Activated CD4-positive, alpha-beta memory T cell treated with anti-CD3 and anti-CD28 coated beads for 36 hours (primary cell): ENCODE data around the gene CSN1S1. TPM values are rescaled to one million over a fixed set of nuclear protein-coding genes. Genes with fewer than 3 reads are reported as not detected.

Experiments
- CTCF ChIA-PET: fragments of 350-600 bp; sonication (Branson Sonifier 250); formaldehyde crosslinking; loops from one replicate; lab custom pipeline; 2021; ENCODE audit warnings: antibody characterized with exemption, inconsistent platforms; lab: Charles Lee
- POLR2A ChIA-PET: fragments of 350-600 bp; sonication (Branson Sonifier 250); formaldehyde crosslinking; loops from one replicate; lab custom pipeline; 2021; ENCODE audit warnings: antibody characterized with exemption; lab: Charles Lee
- DNase-seq: peaks from one replicate; pipeline ENCODE4 v3.0.0-alpha.2; 2020
- H3K27ac Mint-ChIP-seq: one replicate; pipeline ENCODE4 v1.8.0; 2021; ENCODE audit warnings: mixed read lengths
- H3K27me3 Mint-ChIP-seq: one replicate; pipeline ENCODE4 v1.8.0; 2021; ENCODE audit warnings: mixed read lengths
- H3K36me3 Mint-ChIP-seq: one replicate; pipeline ENCODE4 v1.8.0; 2021; ENCODE audit warnings: mixed read lengths
- H3K4me1 Mint-ChIP-seq: one replicate; pipeline ENCODE4 v1.8.0; 2021; ENCODE audit warnings: low read depth, mixed read lengths
- H3K4me3 Mint-ChIP-seq: one replicate; pipeline ENCODE4 v1.8.0; 2021; ENCODE audit warnings: mild to moderate bottlenecking, mixed read lengths
- H3K9me3 Mint-ChIP-seq: one replicate; pipeline ENCODE4 v1.8.0; 2021; ENCODE audit warnings: mixed read lengths
- intact Hi-C: fragments of 100-400 bp; cut with micrococcal nuclease; formaldehyde crosslinking; loops from one replicate; pipeline ENCODE4 v1.15.1; 2023
- total RNA-seq, 2 experiments: library from RNA; stranded (reverse); gene quantifications; one replicate each; pipeline ENCODE4 v1.2.3, GENCODE V29; 2021

Gene CSN1S1
- total RNA-seq, 2 experiments from 2014 or later = not detected

DNA sequence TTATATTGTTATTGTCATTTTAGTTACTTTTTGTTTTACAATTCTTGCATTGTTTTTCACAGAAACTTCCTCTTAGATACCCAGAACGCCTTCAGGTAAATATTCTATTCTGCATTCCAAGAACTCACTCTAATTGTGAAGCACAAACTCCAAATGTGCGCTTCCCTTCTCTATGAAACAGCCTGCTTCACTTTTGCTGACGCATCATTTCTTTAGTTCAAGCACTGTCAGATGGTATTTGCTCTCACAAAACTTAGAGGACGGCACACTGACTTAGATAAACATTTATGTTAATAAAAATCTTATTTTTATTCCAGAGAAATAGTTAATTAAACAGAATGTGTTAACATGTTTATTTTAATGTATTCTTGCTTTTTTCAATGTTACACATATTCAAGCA, 3.3 kb downstream of the CSN1S1 start:
- Mint-ChIP-seq H3K27ac (no peak overlapping the region), H3K36me3 (no peaks in the 10 kb centered on the region), H3K4me3 (no peak overlapping the region), H3K9me3 (no peaks in the 10 kb centered on the region), H3K4me1 (no peaks in the 10 kb centered on the region), H3K27me3 (no peaks in the 10 kb centered on the region)
- ChIA-PET CTCF (no interaction called here), POLR2A (no interaction called here)
- intact Hi-C loops = no loop called here
- no peak for DNase-seq

- intact Hi-C loops = no loop called here
- H3K9me3 Mint-ChIP-seq = no peaks in the 10 kb centered on the region
- DNase-seq = no peak
- no peak overlapping the region for H3K27ac Mint-ChIP-seq
- POLR2A ChIA-PET = no interaction called here
- H3K4me3 Mint-ChIP-seq = no peak overlapping the region
- H3K36me3 Mint-ChIP-seq = no peaks in the 10 kb centered on the region
- H3K27me3 Mint-ChIP-seq = no peaks in the 10 kb centered on the region
- CTCF ChIA-PET = no interaction called here
- no peaks in the 10 kb centered on the region for H3K4me1 Mint-ChIP-seq
These were observed 5.7 kb downstream of the CSN1S1 start for GRCh38 chr4:69936566-69936965.

- ChIA-PET CTCF (no interaction called here), POLR2A (no interaction called here)
- H3K27me3 Mint-ChIP-seq = no peaks in the 10 kb centered on the region
- no peaks in the 10 kb centered on the region for H3K4me1 Mint-ChIP-seq
- no peak overlapping the region for H3K4me3 Mint-ChIP-seq
- H3K9me3 Mint-ChIP-seq = peaks cover 3% of the 10 kb centered on the region
- no peaks in the 10 kb centered on the region for H3K36me3 Mint-ChIP-seq
- intact Hi-C loops = no loop called here
- no peak overlapping the region for H3K27ac Mint-ChIP-seq
- DNase-seq = no peak
These were observed 20.7 kb downstream of the CSN1S1 start for GRCh38 chr4:69951602-69952001.

DNA sequence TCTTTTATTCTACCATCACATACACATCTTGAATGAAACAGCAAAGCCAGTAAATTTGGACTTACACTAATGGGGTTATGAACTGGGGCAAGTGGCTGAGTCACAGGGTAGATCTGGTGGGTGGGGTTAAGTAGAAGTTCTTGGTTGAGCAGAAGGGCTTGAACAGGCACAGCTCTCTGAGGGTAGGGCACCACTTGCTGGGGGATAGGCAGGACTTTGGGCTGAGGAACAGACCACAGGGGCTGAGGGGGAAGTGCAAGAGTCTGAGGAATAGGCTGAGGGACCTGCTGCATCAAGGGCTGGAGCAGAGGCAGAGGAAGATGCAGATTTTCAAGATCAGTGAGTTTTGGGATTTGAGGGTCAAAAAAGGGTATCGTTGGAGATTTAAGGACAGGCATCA, 26.3 kb downstream of the CSN1S1 start:
- intact Hi-C loops = no loop called here
- no peak for DNase-seq
- H3K9me3 Mint-ChIP-seq = peaks cover 2% of the 10 kb centered on the region
- no peak overlapping the region for H3K4me3 Mint-ChIP-seq
- ChIA-PET CTCF (no interaction called here), POLR2A (no interaction called here)
- H3K27me3 Mint-ChIP-seq = no peaks in the 10 kb centered on the region
- H3K4me1 Mint-ChIP-seq = no peaks in the 10 kb centered on the region
- H3K36me3 Mint-ChIP-seq = no peaks in the 10 kb centered on the region
- H3K27ac Mint-ChIP-seq = no peak overlapping the region

- H3K4me3 Mint-ChIP-seq = no peak within 1 kb of the TSS
- H3K36me3 Mint-ChIP-seq = no peaks in the 10 kb centered on the region
- POLR2A ChIA-PET = no interaction called here
- no peaks in the 10 kb centered on the region for H3K27me3 Mint-ChIP-seq
- DNase-seq = no peak
- CTCF ChIA-PET = no interaction called here
- no peak within 1 kb of the TSS for H3K27ac Mint-ChIP-seq
- intact Hi-C loops = no loop called here
- H3K4me1 Mint-ChIP-seq = no peaks in the 10 kb centered on the region
- H3K9me3 Mint-ChIP-seq = peaks cover 2% of the 10 kb centered on the region
These were observed 34.8 kb downstream of the CSN1S1 start, which contains the start of gene CSN2 for GRCh38 chr4:69965628-69966027. CSN2 (minus strand) TSS chr4:69965728; CDS start chr4:69960995, 4,733 bp downstream.

GRCh38 chr4:69970071-69970470, 39.2 kb downstream of the CSN1S1 start:
- CTCF ChIA-PET = no interaction called here
- H3K9me3 Mint-ChIP-seq = no peaks in the 10 kb centered on the region
- no peak overlapping the region for H3K4me3 Mint-ChIP-seq
- H3K36me3 Mint-ChIP-seq = no peaks in the 10 kb centered on the region
- no peaks in the 10 kb centered on the region for H3K27me3 Mint-ChIP-seq
- POLR2A ChIA-PET = no interaction called here
- no peaks in the 10 kb centered on the region for H3K4me1 Mint-ChIP-seq
- no peak for DNase-seq
- intact Hi-C loops = no loop called here
- no peak overlapping the region for H3K27ac Mint-ChIP-seq

GRCh38 chr4:69974631-69975030, 43.8 kb downstream of the CSN1S1 start:
- Mint-ChIP-seq H3K27ac (no peak overlapping the region), H3K36me3 (no peaks in the 10 kb centered on the region), H3K27me3 (no peaks in the 10 kb centered on the region), H3K9me3 (no peaks in the 10 kb centered on the region), H3K4me1 (no peaks in the 10 kb centered on the region), H3K4me3 (no peak overlapping the region)
- CTCF ChIA-PET = no interaction called here
- intact Hi-C loops = no loop called here
- POLR2A ChIA-PET = no interaction called here
- no peak for DNase-seq

DNA sequence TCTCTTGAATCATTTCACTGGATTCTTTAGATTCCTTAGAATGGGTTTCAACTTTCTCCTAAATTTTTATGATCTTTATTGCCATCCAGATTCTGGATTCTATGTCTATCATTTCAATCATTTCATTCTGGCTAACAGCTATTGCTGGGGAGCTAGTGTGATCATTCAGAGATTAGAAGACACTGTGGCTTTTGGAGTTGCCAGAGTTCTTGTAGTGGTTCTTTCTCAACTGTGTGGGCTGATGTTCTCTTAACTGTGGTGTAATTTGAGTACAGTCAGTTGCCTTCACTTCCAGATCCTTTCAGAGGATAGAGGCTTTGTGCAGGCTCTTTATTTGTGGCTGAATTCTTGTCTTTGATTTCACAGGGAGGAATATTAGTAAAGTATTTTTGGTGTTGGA, 46.7 kb downstream of the CSN1S1 start:
- H3K27me3 Mint-ChIP-seq = no peaks in the 10 kb centered on the region
- no peak overlapping the region for H3K4me3 Mint-ChIP-seq
- H3K9me3 Mint-ChIP-seq = no peaks in the 10 kb centered on the region
- intact Hi-C loops = no loop called here
- ChIA-PET POLR2A (no interaction called here), CTCF (interaction anchor here (0.7 kb wide), 1 partner anchor 229 kb away, joined by 3 read pairs; no protein-coding TSS in a partner anchor)
- no peak overlapping the region for H3K27ac Mint-ChIP-seq
- no peaks in the 10 kb centered on the region for H3K4me1 Mint-ChIP-seq
- no peaks in the 10 kb centered on the region for H3K36me3 Mint-ChIP-seq
- no peak for DNase-seq

DNA sequence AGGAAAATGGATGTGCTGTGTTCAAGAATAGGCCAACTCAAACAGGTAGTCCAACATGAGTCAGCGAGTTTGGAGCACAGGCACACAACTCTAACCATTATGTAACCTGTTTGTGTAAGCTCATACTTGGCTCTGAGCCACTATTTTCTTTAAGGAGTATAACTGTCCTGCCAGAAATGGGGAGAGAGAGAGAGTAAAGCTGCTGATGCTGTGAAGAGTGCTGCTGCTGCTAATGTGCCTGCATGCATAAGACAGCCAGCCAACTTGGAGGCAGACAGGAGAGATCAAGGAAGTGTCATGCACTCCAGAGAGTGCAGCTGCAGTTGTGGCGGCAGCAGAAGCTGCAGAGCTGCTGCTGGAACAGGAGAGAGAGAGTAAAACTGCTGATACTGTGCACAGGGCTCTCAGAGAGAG, 53.2 kb downstream of the CSN1S1 start:
- Mint-ChIP-seq H3K4me3 (no peak overlapping the region), H3K9me3 (no peaks in the 10 kb centered on the region), H3K4me1 (no peaks in the 10 kb centered on the region), H3K27me3 (no peaks in the 10 kb centered on the region), H3K36me3 (no peaks in the 10 kb centered on the region), H3K27ac (no peak overlapping the region)
- no peak for DNase-seq
- intact Hi-C loops = no loop called here
- CTCF ChIA-PET = interaction anchor here (1.0 kb wide), 1 partner anchor 114 kb away, joined by 3 read pairs; no protein-coding TSS in a partner anchor
- POLR2A ChIA-PET = no interaction called here

DNA sequence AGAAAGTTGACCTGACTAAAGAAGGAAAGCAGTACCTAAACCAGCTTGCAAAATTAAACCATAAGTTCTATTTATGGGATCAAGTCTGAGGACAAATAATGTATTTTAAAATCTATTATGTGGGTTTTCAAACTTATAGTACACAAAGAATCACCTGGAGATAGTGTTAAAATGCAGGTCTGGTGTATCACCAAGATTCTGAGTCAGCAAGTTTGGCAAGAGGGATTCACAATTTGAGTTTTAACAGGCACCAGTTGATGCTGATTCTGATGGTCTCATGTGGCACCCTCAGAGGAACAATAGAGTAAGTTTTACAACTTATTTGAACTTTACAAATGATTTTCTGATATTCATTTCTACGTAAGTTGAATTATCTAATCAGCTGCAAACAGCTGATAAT, 55.8 kb downstream of the CSN1S1 start:
- intact Hi-C loops = no loop called here
- POLR2A ChIA-PET = no interaction called here

GRCh38 chr4:69991016-69991415, 60.1 kb downstream of the CSN1S1 start:
- intact Hi-C loops = no loop called here
- Mint-ChIP-seq H3K9me3 (no peaks in the 10 kb centered on the region), H3K4me3 (no peak overlapping the region), H3K27me3 (no peaks in the 10 kb centered on the region), H3K36me3 (no peaks in the 10 kb centered on the region), H3K27ac (no peak overlapping the region), H3K4me1 (no peaks in the 10 kb centered on the region)
- CTCF ChIA-PET = no interaction called here
- DNase-seq = no peak
- POLR2A ChIA-PET = no interaction called here

More for the DNA sequence above, 55.8 kb downstream of the CSN1S1 start:
- Mint-ChIP-seq H3K4me3 (no peak overlapping the region), H3K27me3 (no peaks in the 10 kb centered on the region), H3K4me1 (no peaks in the 10 kb centered on the region), H3K36me3 (no peaks in the 10 kb centered on the region), H3K9me3 (no peaks in the 10 kb centered on the region), H3K27ac (no peak overlapping the region)
- CTCF ChIA-PET = no interaction called here
- no peak for DNase-seq

GRCh38 chr4:69994782-69995181, 63.9 kb downstream of the CSN1S1 start:
- H3K9me3 Mint-ChIP-seq = no peaks in the 10 kb centered on the region
- no peak for DNase-seq
- H3K36me3 Mint-ChIP-seq = no peaks in the 10 kb centered on the region
- intact Hi-C loops = no loop called here
- no peak overlapping the region for H3K27ac Mint-ChIP-seq
- ChIA-PET CTCF (no interaction called here), POLR2A (no interaction called here)
- no peaks in the 10 kb centered on the region for H3K4me1 Mint-ChIP-seq
- H3K27me3 Mint-ChIP-seq = no peaks in the 10 kb centered on the region
- no peak overlapping the region for H3K4me3 Mint-ChIP-seq

DNA sequence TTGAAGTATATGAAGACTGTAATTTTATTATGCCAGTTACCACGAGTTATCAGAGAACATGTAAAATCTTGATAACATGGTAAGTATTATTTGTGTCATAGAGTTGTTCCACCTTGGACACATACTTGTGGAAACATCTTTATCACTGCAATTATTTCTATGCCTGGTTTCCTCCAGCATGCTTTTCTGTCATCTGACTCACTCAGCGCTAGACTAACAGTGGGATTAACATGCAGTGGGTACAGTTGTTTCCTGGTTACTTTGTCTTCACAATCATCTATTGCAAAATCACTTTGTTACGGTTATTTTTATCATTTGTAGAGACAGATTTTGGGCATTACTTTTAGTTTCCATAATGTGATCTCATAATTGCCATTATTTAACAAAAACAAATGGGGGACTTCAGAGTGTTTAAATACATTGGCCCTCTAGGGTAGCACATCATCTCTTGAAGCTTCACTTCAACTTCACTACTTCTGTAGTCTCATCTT, 64.7 kb downstream of the CSN1S1 start, which contains the start of gene STATH:
STATH (plus strand) TSS at position 441 of the 491 bp plus-strand sequence. CDS start 2,472 bp downstream, outside the sequence.
- no peak for DNase-seq
- ChIA-PET CTCF (no interaction called here), POLR2A (no interaction called here)
- H3K9me3 Mint-ChIP-seq = no peaks in the 10 kb centered on the region
- no peaks in the 10 kb centered on the region for H3K27me3 Mint-ChIP-seq
- no peak within 1 kb of the TSS for H3K27ac Mint-ChIP-seq
- no peaks in the 10 kb centered on the region for H3K36me3 Mint-ChIP-seq
- intact Hi-C loops = no loop called here
- no peak within 1 kb of the TSS for H3K4me3 Mint-ChIP-seq
- H3K4me1 Mint-ChIP-seq = no peaks in the 10 kb centered on the region
